GM12874 (cell line): ENCODE measurements around the gene ALKAL2.

Source experiments
- TF ChIP-seq, protein P1 (sequence below): IDR thresholded peaks from 2 replicates; pipeline ENCODE4 v1.5.1; 2011; ENCODE audit warnings: low read depth, mild to moderate bottlenecking, control low read depth, low read length, moderate library complexity; ENCODE audit not compliant: insufficient read depth

ALKAL2 gene

GRCh38 chr2:275466-275865 lies 12.4 kb downstream of the ALKAL2 start:
- TF ChIP-seq, protein P1, sequence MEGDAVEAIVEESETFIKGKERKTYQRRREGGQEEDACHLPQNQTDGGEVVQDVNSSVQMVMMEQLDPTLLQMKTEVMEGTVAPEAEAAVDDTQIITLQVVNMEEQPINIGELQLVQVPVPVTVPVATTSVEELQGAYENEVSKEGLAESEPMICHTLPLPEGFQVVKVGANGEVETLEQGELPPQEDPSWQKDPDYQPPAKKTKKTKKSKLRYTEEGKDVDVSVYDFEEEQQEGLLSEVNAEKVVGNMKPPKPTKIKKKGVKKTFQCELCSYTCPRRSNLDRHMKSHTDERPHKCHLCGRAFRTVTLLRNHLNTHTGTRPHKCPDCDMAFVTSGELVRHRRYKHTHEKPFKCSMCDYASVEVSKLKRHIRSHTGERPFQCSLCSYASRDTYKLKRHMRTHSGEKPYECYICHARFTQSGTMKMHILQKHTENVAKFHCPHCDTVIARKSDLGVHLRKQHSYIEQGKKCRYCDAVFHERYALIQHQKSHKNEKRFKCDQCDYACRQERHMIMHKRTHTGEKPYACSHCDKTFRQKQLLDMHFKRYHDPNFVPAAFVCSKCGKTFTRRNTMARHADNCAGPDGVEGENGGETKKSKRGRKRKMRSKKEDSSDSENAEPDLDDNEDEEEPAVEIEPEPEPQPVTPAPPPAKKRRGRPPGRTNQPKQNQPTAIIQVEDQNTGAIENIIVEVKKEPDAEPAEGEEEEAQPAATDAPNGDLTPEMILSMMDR, result no peak

GRCh38 chr2:274503-274902 lies 13.4 kb downstream of the ALKAL2 start:
- TF ChIP-seq, protein P1, result no peak

DNA sequence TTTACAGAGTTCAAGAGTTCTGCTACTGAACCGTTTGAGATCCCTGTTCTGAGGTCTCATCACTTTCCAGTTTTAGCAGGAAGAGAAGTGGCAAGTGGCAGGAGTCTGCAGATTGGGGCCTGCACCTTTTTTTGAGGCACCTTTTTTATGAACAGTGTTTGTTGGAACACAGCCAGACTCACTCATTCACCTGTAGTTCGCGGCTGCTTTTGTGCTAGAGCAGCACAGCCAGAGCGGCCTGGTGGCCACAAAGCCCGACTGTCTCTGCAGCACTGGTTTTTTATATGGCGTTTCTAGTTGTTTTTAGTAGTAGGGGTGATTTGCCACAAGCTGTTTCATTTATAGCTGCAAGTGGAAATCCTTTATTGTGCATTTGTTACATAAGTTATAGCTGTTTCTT lies 14.6 kb downstream of the ALKAL2 start:
- TF ChIP-seq, protein P1, result no peak

DNA sequence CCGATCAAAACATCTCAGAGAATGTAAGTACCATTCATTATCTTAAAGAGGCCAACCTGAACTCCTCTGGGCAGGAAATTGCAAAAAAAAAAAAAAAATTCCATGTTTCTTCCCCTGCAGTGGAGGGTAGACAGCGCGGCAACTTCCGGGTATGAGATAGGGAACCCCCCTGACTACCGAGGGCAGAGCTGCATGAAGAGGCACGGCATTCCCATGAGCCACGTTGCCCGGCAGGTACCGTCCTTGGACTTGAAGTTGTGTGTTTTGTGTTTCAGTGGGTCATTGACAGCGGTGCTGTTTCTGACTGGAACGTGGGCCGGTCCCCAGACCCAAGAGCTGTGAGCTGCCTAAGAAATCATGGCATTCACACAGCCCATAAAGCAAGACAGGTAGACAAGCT lies 16.0 kb downstream of the ALKAL2 start:
- TF ChIP-seq, protein P1, result no peak

DNA sequence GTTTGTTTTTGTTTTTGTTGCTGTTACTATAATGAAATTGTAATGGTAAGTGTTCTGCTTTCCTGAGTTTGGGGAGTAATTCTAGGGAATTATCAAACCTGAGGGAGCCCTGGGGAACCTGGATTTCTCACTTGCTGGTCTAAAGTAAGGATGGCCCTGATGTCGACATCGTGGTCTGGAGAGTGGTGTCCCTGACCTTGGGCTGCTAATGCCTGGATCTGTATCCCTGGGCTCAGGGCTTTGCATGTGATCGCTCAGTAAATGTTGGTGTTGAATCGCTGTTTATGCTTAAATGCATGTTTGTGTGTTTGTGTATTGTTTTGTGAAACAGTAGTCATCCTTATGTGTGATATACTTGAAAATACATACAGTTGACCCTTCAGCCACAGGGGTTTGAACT lies 17.0 kb downstream of the ALKAL2 start:
- TF ChIP-seq, protein P1, result no peak

GRCh38 chr2:269356-270030 lies 18.4 kb downstream of the ALKAL2 start:
- TF ChIP-seq, protein P1, result no peak

DNA sequence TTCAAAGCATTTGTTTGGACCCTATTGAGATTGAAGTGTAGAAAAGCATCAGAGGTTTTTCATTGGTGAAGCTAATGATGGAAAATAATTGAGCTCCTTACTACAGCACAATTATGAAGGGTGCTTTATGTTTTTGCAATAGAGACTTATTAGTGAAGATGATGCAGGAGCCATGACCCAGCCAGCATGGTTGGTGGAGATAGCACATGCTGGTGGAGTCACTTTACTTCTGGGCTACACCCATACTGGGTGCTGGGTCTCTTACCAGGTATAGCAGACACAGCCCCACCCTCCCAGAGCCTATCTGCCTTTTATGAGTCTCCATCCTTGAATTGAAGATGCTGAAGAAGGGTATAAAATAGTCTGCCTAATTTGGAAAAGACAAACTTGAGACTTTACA lies 19.6 kb downstream of the ALKAL2 start:
- TF ChIP-seq, protein P1, result no peak
